Stimulated activated CD4-positive, alpha-beta T cell treated with anti-CD3 and anti-CD28 coated beads, TNF-alpha, amount 100 ng/mL, for 4 hours (primary cell): Measurements from ENCODE around the gene NELFCD.
"Not testable (repeated sequence)": the region's sequence is repeated elsewhere in the genome, so short reads cannot be mapped to it uniquely, and the experiment has no call there.

ENCODE experiments used
- DNase-seq, 3 experiments: peaks; one replicate each; pipeline ENCODE4 v3.0.0-alpha.2; 2020; ENCODE audit warnings: low read depth in 3 of 3

The NELFCD gene

DNA sequence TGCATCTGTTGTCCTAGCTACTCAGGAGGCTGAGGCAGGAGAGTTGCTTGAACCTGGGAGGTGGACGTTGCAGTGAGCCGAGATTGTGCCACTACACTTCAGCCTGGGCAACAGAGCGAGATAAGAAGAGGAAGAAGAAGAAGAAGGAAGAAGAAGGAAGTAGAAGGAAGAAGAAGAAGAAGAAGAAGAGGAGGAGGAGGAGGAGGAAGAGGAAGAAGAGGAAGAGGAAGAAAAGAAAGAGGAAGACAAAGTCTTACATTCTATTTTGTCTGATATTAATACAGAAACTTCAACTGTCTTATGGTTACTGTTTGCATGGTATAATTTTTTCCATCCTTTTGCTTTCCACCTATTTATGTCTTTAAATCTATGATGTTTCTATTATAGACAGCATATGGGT, 7.2 kb upstream of the NELFCD start:
- DNase-seq, result no peak

DNA sequence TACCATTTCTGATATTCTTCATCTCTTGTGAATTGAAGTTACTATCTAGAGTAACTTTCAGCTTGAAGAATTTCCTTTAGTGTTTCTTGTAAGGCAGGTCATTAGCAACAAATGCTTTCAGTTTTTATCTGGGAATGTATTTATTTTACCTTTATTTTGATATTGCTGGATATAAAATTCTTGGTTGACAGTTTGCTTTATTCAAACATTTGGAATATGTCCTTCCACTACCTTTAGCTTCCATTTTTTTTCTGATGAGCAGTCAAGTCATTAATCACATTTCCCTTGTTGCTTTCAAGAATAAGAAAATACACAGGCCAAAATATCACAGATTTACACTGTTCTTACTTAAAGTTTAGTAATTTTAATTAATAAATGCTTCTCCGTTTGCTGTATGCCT, 5.7 kb upstream of the NELFCD start:
- no peak for DNase-seq

DNA sequence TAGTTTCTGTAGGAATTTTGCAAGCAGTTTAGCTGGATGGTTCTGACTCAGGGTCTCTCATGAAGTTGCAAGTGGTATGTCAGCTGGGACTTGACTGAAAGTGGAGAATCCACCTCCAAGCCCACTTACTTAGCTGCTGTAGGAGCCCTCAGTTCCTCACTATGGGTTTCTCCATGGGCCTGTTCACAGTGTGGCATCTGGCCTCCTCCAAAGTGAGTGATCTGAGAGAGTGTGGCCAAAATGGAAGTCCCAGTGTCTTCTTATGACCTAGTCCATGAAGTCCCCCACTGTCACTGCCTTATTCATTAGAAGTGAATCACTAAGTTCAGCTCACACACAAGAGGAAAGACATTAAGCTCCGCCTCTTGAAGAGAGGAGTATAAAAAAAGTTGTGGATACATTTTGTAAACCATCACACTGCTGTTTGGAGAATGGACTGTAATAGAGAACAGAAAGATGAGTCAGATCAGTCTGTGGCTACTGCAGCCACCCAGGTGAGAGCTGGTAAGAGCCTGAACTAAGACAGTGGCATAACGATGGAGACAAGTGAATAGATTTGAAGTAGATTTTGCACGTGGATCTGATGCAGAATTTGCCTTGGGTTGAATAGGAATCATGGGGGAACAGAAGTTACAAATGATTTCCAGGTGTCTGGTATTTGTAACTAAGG, 4.9 kb upstream of the NELFCD start:
- no peak for DNase-seq

DNA sequence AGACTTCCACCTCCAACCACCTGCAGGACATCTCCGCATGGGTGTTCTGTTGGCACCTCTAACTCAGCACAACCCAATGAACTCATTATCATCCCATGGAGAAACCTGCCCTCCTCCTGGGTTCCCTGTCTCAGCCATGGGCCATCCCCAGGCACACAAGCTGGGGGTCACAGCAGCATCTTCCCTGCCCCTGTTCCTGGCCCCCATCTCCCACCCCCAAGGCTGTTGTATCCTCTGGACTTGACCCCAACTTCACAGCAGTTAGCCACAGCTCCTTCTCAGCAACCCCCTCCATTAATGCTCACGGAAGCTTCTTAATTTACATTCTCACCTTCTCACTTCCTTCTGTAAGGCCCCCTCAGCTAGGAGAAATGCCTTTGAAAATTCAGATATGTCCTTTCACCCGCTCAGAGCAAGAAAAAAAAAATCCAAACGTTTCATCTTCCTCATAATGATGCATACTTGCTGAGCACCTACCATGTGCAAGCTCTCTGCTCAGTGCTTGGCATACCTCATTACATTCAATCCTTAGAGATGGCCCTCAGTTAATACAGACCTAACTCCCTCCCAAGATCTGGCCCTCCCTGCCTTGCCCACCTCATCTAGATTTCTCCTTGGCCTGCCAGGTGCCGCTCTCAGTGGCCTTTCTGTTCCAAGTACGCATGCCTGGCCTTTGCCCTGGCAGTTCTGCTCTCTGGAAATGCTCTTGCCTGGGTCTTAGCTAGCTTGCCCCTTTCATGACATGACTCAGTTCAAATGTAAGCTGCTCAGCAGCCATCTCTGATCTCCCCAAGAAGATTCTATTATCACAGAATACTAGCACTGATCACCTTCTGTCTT, 2.5 kb upstream of the NELFCD start:
- DNase-seq, result no peak

DNA sequence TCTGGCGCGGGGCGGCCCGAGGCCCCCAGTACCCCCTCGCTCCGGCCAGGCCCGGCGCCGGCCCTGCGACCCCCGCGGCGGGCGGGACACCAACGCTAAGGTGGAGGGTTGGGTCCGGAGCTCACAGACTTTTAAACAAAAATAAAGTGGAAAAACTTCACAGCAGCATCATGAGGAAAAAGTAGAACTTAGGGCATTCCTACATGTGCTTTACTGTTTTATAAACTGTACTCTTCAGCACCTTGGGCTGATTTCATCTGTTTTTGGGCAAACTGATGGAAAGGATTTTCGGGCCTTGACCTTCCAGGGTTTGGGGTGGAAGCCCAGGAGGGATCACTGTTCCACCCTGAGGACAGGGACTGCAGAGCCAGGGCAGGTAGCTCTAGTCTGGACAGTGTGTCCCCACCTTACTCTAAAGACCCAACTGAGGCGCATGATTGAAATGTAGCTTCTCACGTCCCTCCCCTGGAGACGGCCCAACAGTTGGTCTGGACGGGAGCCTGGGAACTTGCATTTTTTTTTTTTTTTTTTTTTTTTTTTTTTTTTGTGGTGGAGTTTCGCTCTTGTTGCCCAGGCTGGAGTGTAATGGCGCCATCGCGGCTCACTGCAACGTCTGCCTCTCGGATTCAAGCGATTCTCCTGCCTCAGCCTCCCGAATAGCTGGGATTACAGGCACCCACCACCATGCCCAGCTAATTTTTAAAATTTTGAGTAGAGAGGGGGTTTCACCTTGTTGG, 740 bp downstream of the NELFCD start:
- DNase-seq, result no peak

DNA sequence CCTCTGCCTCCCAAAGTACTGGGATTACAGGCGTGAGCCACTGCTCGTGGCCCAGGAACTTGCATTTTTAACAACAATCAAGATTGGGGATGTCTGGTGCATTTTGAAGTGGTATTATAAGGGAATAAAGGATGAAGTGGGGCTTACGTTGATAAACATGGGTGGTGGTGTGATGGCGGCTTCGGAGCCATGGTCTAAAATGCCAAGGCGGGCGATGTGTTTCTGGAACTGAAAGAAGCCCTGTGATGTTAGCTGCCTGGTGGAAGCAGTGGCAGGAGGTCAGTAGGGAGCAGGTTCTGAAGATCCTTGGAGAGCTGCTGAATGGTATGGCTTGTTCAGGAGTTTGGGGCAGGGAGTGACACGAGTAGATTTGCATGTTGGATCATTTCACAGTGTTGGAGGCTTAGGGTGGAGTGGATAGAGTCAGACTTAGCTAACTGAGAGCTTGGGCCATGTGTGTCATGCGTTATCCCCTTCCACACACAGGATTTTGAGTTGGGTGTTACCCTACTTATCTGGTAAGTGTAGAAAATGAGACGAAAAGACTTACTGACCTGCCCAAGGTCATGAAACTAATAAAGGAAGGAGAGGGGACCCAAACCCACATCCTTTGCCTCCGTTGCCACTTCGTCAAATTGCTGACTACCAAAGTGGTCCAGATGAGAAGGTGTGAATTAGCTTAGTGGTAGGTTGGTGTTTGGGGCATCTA, 1.5 kb downstream of the NELFCD start:
- no peak for DNase-seq

DNA sequence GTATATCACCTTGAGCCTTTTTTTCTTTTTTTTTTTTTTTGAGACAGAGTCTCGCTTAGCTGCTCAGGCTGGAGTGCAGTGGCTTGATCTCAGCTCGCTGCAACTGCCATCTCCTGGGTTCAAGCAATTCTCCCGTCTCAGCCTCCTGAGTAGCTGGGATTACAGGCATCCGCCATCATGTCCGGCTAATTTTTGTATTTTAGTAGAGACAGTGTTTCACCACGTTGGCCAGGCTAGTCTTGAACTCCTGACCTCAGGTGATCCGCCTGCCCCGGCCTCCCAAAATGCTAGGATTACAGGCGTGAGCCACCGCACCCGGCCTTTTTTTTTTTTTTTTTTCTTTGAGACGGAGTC, 2.0 kb downstream of the NELFCD start:
- not testable (repeated sequence) for DNase-seq

DNA sequence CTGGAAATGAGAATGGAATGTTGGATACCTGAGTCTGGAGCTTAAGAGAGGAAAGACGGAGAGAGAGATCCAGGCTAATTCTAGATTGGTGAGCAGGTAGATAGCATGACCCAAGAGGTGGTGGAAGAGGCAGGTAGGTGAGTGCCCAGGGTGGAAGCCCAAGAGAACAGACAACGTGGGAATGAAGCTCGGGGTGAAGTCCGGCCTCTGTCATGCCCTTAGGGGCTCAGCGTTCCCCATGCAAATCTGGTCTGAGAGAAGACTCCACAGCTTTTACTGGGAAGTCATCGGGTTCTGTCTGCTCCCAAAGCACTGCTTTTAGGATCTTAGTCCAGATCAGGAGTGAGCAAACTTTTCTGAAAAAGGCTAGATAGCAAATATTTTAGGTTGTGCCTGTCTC, 3.6 kb downstream of the NELFCD start:
- DNase-seq, result no peak

DNA sequence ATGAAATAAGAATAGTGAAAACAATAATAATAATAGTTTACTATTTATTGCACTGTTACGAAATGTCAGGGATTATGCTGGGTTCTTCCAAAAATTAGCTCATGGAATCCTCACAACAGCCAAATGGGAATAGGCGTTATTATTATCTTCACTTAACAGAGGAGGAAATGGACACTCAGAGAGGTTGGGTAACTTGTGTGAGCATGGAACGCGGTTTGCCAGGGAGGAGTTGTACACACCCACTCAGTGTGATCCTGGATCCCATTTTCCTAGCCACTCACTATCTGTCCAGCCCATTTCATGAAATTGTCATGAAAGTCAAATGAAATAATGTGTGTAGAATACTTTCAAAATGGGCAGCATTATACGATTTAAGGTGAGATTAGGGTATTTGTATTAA, 4.6 kb downstream of the NELFCD start:
- DNase-seq, result no peak

DNA sequence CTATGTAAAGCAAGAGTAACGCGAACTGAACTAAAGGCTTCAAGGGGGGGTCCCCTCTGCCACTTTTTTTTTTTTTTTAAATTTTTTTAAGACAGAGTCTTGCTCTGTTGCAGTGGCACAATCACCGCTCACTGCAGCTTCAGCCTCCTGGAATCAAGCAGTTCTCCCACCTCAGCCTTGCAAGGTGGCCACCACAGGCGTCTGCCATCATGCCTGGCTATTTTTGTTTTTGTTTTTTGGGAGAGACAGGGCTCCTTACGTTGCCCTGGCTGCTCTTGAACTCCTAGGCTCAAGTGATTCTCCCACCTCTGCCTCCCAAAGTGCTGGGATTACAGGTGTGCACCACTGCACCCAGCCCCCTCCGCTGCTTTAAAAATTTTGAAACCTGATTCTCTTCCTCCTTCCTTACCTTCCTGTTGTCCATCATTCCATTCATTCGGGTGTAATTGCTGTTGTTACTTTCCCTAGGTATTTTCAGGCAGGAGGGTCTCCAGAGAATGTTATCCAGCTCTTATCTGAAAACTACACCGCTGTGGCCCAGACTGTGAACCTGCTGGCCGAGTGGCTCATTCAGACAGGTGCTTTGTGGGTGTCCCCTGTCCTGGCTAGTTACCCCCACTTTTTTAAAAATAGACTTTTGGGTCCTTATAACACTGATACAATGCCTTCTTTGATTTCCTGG, 5.4 kb downstream of the NELFCD start:
- no peak for DNase-seq

DNA sequence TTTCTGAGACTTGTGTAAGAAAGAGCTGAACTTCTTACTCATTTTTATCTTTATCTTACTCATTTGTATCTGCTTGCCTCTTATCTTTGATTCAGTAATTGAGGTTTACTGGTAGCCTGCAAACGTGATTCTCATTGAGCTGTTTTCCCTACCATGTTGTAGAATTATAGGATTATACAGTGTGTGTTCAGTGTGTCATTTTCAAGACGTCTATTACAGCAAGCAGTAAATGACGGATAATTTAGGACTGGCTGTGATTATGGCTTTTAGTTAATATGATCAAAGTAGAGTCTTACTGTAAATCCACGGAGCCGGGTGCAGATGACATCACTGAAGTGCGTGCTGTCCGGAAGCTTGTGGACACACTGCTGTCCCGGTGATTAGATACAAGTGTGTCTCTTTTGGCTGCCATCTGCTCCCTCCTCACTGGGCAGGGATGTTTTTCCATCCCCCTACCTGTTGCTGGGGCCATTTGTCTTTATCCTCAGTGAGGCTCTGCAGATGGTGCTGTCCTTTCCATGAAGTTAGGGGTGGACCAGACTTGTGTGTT, 6.0 kb downstream of the NELFCD start:
- DNase-seq, result no peak

DNA sequence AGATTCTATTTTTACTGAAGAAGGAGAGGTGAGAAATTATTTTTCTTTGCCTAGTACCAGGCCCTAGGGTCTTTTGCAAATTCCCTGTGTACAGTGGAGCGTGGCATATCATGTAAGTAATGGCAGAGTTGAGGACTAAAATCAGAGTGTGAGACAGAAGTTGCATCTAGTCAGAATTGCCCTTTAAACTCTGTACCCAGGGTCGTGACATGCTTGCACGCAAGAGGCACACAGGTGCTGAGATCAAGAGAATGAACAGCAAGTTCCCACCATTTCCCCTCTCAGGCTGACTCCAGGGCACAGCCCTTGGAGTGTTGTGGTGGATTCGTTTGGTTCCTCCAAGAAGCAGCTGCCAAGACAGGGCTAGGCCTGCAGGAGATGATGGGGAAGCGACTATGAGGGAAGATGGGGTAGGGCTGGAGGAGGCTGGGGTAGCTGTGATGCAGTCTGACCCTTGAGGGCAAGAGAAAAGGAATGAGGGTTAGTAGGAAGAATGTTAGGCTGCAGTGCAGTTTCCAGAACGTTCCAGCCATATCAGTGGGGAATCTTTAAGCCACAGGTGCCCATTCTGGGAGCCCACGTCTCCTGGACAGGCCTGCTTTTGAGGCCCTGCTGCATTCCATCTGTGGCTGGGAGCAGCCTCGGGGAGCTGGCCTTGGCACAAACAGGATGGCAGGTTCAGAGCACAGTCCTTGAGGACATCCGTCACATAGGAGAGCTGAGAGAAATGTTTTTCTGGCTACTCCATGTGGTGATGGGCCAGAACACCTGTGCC, 6.9 kb downstream of the NELFCD start:
- DNase-seq, result no peak

DNA sequence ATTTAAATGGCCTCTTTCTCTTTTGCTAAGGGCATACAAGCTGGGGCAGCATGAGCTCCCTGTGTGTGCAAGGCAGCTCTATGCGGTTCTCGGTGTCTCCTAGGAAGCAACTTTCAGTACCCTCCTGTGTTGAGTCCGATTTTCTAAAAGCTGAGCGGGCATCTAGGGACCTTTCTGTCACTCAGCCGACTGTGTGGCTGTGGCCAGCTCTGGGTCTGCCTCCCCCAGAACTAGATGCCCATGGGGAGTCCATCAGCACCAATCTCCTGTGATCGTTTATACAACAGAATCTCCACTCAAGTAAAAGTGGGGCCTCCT, 7.5 kb downstream of the NELFCD start:
- DNase-seq, result no peak

DNA sequence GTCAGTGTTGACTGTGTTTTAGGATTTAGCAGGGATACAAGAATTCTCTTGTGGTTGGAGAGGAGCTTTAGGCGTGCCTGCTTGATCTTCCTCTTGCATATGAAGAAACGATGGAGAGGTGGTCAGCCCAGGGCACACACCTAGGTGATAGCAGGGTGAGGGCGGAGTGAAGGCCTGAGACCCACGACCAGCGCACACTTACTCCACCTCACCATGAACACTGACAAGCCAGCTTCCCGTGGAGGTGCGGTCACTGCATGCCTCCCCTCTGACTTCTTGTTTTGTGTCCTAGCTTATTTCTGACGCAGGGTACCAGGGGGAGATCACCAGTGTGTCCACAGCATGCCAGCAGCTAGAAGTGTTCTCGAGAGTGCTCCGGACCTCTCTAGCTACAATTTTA, 8.1 kb downstream of the NELFCD start:
- no peak for DNase-seq

DNA sequence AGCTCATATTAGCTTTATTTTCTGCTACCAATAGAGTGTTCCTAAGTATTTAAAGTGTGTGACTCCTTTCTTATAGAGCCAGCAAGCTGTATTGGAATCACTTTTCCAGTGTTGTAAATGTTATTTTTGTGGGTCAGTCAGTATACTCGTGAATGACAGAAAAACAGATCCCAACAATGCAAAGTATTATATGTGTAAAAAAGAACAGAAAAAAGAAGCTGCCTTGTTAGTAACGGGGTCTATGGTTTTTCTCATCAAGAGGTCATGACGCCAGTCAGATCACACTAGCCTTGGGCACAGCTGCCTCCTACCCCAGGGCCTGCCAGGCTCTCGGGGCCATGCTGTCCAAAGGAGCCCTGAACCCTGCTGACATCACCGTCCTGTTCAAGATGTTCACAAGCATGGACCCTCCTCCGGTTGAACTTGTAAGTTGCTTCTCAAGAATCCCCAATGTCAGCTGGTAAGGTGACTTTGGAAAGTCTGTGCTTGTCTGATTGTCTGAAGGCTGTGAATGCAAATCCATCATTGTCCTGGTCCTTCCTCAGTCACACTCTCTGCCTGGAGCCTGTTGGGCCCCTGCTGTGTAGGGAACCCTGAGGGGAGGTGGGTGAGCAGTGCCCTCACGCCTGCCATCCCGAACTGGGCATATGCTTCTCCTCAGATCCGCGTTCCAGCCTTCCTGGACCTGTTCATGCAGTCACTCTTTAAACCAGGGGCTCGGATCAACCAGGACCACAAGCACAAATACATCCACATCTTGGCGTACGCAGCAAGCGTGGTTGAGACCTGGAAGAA, 9.8 kb downstream of the NELFCD start:
- DNase-seq, result no peak

DNA sequence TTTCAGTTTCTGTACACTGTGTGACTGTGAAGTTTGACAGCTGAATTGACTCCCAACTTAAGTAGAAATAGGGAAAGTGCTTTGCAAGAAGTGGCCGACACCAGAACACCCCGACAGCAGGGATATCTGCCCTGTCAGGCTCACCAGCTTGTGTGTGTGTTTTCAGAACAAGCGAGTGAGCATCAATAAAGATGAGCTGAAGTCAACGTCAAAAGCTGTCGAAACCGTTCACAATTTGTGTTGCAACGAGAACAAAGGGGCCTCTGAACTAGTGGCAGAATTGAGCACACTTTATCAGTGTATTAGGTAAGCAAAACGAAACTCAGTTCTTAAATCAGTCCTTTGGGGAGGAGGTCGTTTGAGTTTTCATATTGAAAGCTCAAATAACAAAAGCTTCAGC, 10.7 kb downstream of the NELFCD start:
- no peak for DNase-seq

DNA sequence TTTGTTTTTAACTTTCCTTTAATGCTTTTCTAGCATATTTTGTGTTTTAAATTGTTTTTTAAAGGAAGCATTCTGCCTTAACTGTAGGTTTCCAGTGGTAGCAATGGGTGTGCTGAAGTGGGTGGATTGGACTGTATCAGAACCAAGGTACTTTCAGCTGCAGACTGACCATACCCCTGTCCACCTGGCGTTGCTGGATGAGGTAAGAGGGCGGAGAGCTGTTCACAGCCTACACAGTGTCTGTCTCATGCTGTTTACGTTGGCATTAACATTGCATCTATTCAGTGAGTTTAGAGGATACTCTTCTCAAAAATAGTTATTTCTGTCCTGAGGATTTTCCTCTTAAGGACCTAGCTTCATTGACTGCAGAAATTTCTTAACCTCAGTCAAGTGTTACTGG, 11.9 kb downstream of the NELFCD start:
- no peak for DNase-seq

DNA sequence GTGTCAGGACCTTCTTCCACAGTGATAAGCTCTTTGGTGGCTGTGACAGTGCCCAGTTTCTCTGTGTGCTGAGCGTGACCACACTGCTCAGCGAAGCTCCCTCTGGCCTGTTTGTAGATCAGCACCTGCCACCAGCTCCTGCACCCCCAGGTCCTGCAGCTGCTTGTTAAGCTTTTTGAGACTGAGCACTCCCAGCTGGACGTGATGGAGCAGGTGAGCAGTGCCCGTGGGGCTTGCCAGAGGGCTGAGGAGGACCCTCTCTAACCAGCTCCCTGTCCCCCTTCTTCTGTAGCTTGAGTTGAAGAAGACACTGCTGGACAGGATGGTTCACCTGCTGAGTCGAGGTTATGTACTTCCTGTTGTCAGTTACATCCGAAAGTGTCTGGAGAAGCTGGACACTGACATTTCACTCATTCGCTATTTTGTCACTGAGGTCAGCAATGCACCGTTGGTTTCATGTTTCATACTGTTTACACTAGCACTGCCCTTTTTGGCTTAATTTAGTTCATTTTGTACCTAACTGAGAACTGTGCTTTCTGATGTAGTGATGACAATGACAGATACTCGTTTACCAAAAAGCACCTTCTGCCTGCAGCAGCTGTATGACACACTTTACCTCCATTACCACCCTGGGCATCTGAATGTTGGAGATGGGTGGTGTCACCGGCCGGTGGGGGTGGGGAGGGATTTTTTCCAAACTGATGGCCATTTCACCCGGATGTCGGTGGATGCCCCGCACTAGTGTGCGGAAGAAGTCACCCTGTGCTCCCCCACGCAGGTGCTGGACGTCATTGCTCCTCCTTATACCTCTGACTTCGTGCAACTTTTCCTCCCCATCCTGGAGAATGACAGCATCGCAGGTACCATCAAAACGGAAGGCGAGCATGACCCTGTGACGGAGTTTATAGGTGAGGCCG, 12.5 kb downstream of the NELFCD start:
- DNase-seq, result no peak
